ENCODE results near the gene GCDH.
"Not testable (repeated sequence)": the region's sequence is repeated elsewhere in the genome, so short reads cannot be mapped to it uniquely, and the experiment has no call there.

GCDH gene

DNA sequence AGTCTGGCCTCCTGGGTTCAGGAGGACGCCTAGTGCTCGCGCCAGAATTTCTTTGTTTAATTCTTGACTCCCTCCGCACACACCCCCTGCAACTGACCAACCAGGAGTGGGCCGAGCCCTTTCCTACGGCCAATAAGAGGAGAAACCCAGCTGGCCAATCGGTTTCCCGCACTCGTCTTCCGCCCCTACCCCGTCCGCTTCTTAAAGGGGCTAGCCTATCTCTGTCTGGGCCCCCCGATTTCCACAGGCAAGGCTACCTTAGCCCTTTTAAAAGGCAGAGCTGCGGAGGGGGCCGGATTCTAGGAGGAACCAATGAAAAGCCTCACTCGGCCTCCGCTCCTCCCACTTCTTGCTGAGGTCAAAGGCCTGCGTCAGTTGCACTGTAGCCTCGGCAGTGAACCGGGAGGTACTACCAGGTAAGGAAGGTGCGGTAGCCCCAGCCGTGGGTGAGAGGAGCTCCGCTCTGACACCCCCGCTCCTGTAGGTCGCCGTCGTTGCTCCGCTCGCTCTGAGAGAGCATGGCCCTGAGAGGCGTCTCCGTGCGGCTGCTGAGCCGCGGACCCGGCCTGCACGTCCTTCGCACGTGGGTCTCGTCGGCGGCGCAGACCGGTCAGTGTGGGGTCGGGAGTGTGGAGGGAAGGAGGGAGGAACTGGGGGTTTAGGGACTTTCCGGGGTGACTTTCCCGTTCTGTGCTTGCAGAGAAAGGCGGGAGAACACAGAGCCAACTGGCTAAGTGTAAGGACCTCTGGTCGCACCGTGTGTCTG lies at the start of gene GCDH:
Gene GCDH (plus strand): TSS at position 374 of the 766 bp plus-strand sequence. CDS start 145 bp downstream, at position 519.
- DNase-seq (ENCODE audit: low read depth in 2 of 2), result peak; percentile 89 to 96

GRCh38 chr19:12842511-12842910 lies 48.4 kb upstream of the GCDH start:
- DNase-seq (ENCODE audit: low read depth in 2 of 2), result no peak

DNA sequence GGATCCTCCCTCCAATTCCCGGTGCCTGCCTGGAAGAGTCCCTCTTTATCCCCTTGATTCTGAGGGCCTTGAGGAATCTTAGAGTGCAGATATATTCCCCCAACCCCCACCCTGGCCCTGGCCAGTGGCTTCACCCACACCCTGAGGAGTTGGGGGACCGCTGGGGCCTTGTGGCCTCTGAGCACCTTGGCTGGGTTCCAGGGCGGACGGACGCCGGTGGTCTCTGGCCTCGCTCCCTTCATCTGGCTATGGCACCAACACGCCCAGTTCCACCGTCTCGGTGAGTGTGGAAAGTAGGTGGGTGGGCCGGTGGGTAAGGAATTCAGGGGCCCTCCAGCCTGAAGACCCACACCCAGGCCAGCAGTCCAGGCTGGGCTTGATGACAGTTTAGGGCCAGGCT lies 47.6 kb upstream of the GCDH start:
- no peak for DNase-seq (ENCODE audit: low read depth in 2 of 2)

DNA sequence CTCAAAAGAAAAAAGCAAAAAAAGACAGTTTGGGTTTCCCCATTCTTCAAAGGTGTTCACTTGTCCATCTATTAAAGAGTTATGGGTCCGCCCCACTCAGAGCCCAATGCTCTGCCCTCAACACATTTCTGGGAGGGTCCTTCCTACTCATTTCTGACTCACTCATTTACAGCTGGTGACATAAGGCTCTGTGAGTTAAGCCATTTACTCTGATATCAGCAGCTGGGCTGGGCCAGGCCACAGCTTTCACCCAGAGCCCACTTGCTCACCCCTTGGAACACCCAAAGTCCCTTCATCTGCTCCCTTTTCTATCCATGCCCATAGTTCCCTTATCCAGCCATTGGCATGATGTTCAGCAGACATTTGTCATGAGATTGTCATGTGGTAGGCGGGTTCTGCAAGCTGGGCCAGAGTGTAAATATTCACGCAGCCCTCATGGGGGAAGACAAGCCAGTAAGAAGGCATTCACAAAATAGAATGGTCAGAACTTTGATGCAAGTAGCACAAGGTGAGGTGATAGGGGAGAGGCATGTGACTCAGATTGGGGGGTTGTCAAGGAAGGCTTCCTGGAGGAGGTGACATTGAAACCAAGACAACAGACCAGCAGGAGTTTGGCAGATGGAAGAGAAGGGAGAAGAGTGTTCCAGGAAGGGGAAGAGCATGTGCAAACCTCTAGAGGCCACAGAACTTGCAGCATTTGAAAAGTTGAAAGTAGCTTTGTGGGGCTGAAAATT lies 46.8 kb upstream of the GCDH start:
- DNase-seq (ENCODE audit: low read depth in 2 of 2), result no peak

DNA sequence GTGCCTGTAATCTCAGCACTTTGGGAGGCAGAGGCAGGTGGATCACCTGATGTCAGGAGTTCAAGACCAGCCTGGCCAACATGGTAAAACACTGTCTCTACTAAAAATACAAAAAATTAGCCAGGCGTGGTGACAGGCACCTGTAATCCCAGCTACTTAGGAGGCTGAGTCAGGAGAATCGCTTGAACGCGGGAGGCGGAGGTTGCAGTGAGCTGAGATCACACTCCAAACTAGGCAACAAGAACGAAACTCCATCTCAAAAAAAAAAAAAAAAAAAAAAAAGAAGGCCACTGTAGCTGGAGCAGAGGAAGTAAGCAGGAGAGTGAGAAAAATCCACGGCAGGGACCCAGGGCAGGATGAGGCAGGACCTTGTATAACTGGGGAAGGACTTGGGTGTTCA lies 44.3 kb upstream of the GCDH start:
- not testable (repeated sequence) for DNase-seq (ENCODE audit: low read depth in 2 of 2)

DNA sequence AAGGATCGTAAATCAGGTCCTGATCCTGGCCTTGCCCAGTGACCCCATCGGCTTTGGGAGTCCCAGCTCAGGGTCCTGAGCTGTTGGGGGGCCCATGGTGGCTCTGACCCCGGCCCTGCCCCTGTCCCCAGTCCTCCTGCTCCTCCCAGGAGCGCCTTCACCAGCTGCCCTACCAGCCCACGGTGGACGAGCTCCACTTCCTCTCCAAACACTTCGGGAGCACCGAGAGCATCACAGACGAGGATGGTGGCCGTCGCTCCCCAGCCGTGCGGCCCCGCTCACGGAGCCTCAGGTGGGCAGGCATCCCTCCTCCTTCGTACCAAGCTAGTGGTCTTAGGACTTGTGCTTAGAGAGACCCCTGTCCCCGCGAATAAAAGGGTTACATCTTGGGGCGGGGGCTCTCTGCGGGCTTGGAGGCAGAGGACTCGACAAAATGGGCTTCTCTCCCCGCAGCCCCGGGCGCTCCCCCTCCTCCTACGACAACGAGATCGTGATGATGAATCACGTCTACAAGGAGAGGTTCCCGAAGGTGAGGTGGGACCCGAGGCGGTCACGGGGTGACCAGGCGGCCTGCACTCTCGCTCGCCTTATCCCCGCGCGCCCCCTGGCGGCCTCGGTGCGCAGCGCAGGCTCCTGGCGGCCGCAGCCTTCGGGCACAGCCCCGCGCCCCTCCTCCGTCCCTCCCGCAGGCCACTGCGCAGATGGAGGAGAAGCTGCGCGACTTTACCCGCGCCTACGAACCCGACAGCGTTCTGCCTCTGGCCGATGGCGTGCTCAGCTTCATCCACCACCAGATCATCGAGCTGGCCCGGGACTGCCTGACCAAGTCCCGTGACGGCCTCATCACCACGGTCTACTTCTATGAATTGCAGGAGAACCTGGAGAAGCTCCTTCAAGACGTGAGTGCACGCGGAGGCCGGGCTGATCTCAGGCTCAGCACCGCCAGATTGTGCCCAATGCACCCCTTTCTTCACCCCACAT lies 43.5 kb upstream of the GCDH start:
- DNase-seq (ENCODE audit: low read depth in 2 of 2), result peak; percentile 69 to 83

DNA sequence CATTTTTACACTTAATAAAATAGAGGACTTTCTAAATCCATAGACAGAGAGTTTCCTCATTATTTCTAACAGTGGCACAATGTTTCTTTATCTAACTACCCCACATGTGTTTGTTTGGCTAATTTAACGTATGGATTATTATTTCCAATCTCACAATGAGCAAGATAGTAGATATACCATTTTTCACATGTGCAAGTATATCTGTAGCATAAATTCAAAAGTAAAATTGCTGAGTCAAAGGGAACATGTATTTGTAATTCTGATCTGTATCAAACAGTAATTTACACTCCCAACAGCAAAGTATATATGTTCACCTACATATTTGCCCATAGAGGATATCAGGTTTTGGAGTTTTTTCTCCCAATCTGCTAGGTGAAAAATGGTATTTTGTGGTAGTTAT lies 34.3 kb upstream of the GCDH start:
- DNase-seq (ENCODE audit: low read depth in 2 of 2), result no peak

DNA sequence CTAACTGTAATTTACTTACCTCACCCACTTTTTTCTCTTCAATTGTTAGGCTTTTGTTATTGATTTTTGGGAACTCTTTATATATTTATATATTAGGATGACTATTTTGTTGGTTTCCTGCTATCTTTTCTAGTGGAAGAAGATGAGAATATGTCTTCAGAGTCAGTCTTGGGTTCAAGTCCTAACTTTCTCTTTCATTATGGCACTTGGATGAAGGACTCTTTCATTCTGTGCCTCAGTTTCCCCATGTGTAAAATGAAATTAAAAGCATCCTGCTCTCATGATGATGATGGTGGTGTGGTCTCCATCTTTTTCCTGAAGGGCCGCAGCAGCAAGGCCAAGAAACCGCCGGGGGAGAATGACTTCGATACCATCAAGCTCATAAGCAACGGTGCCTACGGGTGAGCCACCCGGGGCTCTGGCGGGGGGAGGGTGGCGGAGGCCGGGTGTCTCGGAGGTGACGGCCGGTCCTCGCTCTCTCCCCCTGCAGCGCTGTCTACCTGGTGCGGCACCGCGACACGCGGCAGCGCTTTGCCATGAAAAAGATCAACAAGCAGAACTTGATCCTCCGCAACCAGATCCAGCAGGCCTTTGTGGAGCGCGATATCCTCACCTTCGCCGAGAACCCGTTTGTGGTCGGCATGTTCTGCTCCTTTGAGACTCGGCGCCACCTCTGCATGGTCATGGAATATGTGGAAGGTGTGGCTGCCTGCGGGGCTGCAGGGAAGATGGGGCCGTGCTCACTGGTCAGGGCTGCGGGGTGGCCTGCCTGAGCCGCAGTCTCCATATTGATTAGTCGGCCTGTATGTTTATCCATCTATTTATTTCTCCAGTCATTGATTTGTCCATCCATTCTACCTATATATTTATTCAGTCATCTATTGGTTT lies 32.7 kb upstream of the GCDH start:
- DNase-seq (ENCODE audit: low read depth in 2 of 2), result no peak

- no peak for DNase-seq (ENCODE audit: low read depth in 2 of 2)
These were observed 31.4 kb upstream of the GCDH start for GRCh38 chr19:12859546-12859945.

GRCh38 chr19:12864143-12864542 lies 26.8 kb upstream of the GCDH start:
- no peak for DNase-seq (ENCODE audit: low read depth in 2 of 2)

DNA sequence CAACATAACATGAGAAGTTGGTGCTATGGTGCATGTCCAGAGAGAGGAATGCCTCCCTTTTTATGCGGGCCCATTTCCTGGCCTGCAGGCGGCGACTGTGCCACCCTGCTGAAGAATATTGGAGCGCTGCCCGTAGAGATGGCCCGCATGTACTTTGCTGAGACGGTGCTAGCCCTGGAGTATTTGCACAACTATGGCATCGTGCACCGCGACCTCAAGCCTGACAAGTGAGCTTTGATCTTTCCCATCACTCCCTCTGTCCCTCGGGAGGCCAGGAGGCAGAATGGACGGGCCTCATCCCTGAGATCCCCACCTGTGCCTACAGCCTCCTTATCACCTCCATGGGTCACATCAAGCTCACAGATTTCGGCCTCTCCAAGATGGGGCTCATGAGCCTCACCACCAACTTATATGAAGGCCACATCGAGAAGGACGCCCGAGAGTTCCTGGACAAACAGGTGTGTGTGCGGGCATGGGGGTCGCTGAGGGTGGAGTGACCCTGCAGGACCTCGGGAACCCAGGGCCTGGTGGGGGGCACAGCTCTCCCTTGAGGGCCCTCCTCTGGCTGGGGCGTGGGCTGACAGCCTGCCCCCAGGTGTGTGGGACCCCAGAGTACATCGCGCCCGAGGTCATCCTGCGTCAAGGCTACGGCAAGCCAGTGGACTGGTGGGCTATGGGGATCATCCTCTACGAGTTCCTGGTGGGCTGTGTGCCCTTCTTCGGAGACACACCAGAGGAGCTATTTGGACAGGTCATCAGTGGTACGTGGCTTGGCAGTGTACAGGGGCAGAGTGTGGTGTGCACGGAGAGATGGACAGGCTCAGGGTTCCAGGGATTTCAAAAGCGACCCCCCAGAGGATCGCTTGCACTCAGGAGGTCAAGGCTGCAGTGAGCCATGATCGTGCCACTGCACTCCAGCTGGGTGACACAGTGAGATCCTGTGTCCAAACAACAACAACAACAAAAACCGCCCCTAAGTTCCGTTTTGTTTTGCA lies 25.9 kb upstream of the GCDH start:
- DNase-seq (ENCODE audit: low read depth in 2 of 2), result no peak

DNA sequence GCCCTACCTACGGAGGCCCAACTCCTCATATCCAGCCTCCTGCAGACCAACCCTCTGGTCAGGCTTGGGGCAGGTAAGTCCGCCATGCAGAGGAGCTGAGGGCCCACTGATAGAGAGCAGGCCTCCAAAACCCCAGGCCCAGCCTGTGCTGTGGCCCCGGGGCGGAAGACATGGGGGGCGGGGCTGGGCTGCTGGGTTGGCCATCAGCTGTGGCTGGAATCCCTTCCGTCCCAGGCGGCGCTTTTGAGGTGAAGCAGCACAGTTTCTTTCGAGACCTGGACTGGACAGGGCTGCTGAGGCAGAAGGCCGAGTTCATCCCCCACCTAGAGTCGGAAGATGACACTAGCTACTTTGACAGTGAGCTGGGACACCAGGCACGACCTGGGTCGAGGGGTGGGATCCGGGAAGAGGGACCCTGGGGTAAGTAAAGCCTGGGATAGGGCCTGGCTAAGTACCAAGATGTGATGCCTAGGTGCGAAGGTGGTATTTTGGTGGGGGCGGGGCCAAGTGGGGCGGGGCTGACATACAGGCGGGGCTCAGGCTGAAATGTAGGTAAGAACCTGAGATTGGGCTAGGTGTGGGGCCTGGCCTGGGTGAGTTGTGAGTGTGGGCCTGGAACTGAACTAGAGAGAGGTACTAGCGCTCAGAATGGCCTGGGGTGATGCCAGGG lies 25.1 kb upstream of the GCDH start:
- no peak for DNase-seq (ENCODE audit: low read depth in 2 of 2)

DNA sequence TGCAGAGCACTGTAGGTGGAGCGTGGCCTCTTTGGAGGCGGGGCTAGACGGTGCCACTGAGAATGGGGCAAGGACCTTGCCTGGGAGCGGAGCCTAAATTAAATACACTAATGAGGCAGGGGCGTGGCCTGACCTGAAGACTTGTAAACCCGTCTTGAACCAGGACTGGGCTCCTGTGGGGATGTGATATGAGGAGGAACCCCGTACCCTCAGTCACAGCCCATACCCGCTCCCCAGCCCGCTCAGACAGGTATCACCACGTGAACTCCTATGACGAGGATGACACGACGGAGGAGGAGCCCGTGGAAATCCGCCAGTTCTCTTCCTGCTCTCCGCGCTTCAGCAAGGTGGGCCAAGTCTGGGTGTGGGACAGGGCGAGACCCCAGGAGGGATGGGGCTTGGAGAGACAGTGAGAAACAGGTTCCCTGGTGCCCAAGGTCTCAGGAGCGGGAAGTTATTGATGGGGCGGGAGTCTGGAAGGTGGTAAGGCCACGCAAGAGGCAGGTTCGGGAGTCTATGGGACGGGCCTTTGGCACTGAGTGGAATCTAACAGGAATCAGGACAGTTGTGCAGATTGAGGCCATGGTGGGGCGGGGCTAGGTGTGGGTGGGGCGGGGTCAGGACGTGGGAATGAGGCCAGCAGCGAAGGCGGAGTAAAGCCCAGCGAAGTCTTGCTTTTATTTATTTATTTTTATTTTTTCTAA lies 24.4 kb upstream of the GCDH start:
- DNase-seq (ENCODE audit: low read depth in 2 of 2), result no peak

- DNase-seq (ENCODE audit: low read depth in 2 of 2), result peak; percentile 43 to 57
These were observed 23.6 kb upstream of the GCDH start for GRCh38 chr19:12867120-12868099.

DNA sequence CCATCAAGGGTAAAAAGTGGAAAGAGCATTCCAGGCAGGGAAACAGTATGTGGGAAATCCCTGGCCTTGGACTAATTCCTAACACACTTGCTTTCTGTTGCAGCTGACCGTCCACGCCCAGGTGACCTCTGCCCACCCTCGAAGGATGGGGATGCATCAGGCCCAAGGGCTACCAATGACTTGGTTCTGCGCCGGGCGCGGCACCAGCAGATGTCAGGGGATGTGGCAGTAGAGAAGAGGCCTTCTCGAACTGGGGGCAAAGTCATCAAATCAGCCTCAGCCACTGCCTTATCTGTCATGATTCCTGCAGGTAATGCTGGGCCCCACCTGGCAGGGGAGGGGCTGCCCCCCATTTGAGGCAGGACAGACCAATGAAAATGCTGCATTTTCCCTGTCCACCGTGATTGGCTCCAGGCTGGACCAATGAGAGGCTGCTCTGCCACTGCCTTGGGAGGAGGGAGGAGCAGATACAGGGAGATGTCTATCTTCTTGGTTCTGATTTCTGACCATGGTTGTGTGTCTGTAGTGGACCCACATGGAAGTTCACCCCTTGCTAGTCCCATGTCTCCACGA lies 22.3 kb upstream of the GCDH start:
- DNase-seq (ENCODE audit: low read depth in 2 of 2), result no peak

- no peak for DNase-seq (ENCODE audit: low read depth in 2 of 2)
These were observed 19.3 kb upstream of the GCDH start for GRCh38 chr19:12871681-12872080.

DNA sequence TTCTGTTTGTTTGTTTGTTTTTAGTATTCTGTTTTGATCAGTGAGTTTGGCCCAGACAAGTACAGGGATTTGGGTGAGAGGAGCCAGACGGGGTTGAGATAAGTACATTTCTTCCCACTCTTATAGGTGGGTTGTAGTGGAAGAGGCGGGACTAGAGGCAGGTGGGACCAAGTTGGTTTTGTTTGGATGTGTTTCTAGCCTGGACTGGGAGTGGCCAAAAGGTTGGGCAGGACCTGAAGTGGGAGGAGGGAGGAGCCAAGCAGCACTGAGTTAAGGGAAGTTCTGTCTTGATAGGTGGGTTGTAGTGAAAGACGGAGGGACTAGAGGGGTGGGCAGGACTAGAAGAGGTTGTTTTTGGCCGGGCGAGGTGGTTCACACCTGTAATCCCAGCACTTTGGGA lies 18.7 kb upstream of the GCDH start:
- DNase-seq (ENCODE audit: low read depth in 2 of 2), result no peak

All from stimulated activated CD4-positive, alpha-beta T cell treated with anti-CD3 and anti-CD28 coated beads, Interleukin-12 subunit alpha, Interleukin-12 subunit beta, amount 100 ng/mL, for 24 hours (primary cell).